Fibroblast of lung (primary cell): ENCODE results near the gene LSM12.

Experiments used
- EZH2 ChIP-seq: IDR thresholded peaks from 2 replicates; pipeline ENCODE4 v1.5.1; 2012; ENCODE audit warnings: low read length, control low read depth, mild to moderate bottlenecking; ENCODE audit errors: missing control alignments
- TF ChIP-seq, protein P1 (sequence below), 2 donors: IDR thresholded peaks in 1 of 2; conservative IDR thresholded peaks in 1 of 2; 1 replicate in 1 of 2; 2 replicates in 1 of 2; pipeline ENCODE4 v1.5.1; 2011 to 2012; ENCODE audit warnings: low read length in 2 of 2, control low read depth in 1 of 2, inconsistent platforms in 1 of 2, low read depth in 1 of 2, mild to moderate bottlenecking in 1 of 2

DNA sequence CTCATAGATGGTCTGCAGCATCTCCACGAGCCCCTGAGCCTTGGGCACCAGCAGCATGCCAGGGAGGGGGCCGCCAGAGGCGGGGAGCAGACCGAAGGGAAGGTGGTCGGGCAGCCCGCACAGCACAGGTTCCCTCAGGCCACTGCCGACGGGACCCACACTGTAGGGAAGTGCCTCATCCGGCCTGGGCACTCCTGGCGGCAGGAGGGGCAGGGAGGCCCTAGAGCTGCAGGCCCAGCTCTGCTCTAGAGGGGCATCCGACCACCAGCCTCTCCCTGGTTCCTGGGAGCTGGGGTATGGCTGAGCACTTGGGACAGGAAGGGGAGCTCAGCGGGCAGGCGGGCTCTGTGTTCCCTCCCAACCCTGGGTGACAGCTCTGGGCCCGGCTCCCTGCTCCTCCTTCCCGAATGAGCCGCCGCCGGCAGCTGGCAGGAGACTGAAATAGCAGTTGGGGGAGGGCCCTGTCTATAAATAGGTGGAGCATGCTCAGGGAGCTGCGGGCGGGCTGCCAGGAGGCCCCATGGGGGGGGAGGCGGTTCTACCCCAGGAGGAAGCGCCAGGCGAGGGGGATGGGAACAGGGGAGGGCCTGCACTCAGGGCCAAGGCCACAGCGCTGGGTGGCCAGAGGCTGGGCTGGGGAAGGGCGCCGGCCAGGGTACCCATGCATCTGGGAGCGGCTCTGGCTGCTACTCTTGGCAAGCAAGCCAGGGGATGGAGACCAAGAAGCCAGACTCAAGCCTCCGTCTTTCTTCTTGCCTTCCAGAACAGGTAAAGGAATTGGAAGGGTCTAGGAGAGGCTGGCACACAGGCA is 44.6 kb upstream of the LSM12 start:
- TF ChIP-seq, protein P1, sequence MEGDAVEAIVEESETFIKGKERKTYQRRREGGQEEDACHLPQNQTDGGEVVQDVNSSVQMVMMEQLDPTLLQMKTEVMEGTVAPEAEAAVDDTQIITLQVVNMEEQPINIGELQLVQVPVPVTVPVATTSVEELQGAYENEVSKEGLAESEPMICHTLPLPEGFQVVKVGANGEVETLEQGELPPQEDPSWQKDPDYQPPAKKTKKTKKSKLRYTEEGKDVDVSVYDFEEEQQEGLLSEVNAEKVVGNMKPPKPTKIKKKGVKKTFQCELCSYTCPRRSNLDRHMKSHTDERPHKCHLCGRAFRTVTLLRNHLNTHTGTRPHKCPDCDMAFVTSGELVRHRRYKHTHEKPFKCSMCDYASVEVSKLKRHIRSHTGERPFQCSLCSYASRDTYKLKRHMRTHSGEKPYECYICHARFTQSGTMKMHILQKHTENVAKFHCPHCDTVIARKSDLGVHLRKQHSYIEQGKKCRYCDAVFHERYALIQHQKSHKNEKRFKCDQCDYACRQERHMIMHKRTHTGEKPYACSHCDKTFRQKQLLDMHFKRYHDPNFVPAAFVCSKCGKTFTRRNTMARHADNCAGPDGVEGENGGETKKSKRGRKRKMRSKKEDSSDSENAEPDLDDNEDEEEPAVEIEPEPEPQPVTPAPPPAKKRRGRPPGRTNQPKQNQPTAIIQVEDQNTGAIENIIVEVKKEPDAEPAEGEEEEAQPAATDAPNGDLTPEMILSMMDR (conservative IDR thresholded peaks at IDR 0.05 in 1 of 2, IDR thresholded peaks at IDR 0.05 in 1 of 2; ENCODE audit: low read depth in 1 of 2, low read length in 2 of 2): no peak
- TF ChIP-seq EZH2: no peak
